ENCODE data around the gene CPA1. TPM values are rescaled to one million over a fixed set of nuclear protein-coding genes. Genes with fewer than 3 reads are reported as not detected.
"Not testable (repeated sequence)": the region's sequence is repeated elsewhere in the genome, so short reads cannot be mapped to it uniquely, and the experiment has no call there.

The CPA1 gene
- total RNA-seq, 2 experiments from 2014 or later = not detected

GRCh38 chr7:130369831-130370550 lies 10.3 kb upstream of the CPA1 start:
- POLR2A ChIA-PET = no interaction called here
- no peak for DNase-seq
- Mint-ChIP-seq H3K36me3 (ENCODE audit: low read depth) (peaks cover 3% of the 10 kb centered on the region), H3K27ac (peak overlapping the region; percentile 72), H3K4me3 (no peak overlapping the region), H3K27me3 (no peaks in the 10 kb centered on the region), H3K4me1 (peaks cover 27% of the 10 kb centered on the region), H3K9me3 (peaks cover 5% of the 10 kb centered on the region)
- CTCF ChIA-PET = interaction anchor here (2.2 kb wide), 1 partner anchor 12 kb away, joined by 5 read pairs; no protein-coding TSS in a partner anchor

GRCh38 chr7:130371046-130371445 lies 9.2 kb upstream of the CPA1 start:
- peaks cover 27% of the 10 kb centered on the region for H3K4me1 Mint-ChIP-seq
- POLR2A ChIA-PET = no interaction called here
- H3K27ac Mint-ChIP-seq = no peak overlapping the region
- no peaks in the 10 kb centered on the region for H3K27me3 Mint-ChIP-seq
- H3K36me3 Mint-ChIP-seq (ENCODE audit: low read depth) = peaks cover 3% of the 10 kb centered on the region
- no peak overlapping the region for H3K4me3 Mint-ChIP-seq
- DNase-seq = no peak
- CTCF ChIA-PET = interaction anchor here (0.6 to 2.2 kb wide), 4 partner anchors 8 to 407 kb away, joined by 3 to 5 read pairs (median 4); no protein-coding TSS in a partner anchor
- H3K9me3 Mint-ChIP-seq = peaks cover 5% of the 10 kb centered on the region

GRCh38 chr7:130372402-130373165 lies 7.7 kb upstream of the CPA1 start:
- DNase-seq = no peak
- no peaks in the 10 kb centered on the region for H3K36me3 Mint-ChIP-seq (ENCODE audit: low read depth)
- no peak overlapping the region for H3K27ac Mint-ChIP-seq
- peaks cover 20% of the 10 kb centered on the region for H3K4me1 Mint-ChIP-seq
- H3K4me3 Mint-ChIP-seq = no peak overlapping the region
- H3K27me3 Mint-ChIP-seq = no peaks in the 10 kb centered on the region
- peaks cover 6% of the 10 kb centered on the region for H3K9me3 Mint-ChIP-seq
- ChIA-PET POLR2A (no interaction called here), CTCF (no interaction called here)

GRCh38 chr7:130374507-130374906 lies 5.8 kb upstream of the CPA1 start:
- Mint-ChIP-seq H3K4me1 (peaks cover 4% of the 10 kb centered on the region), H3K36me3 (ENCODE audit: low read depth) (no peaks in the 10 kb centered on the region), H3K9me3 (peaks cover 6% of the 10 kb centered on the region), H3K27ac (no peak overlapping the region), H3K4me3 (no peak overlapping the region), H3K27me3 (no peaks in the 10 kb centered on the region)
- ChIA-PET POLR2A (no interaction called here), CTCF (no interaction called here)
- DNase-seq = no peak

- H3K4me3 Mint-ChIP-seq; H3K9me3 Mint-ChIP-seq; H3K4me1 Mint-ChIP-seq; H3K36me3 Mint-ChIP-seq (ENCODE audit: low read depth); CTCF ChIA-PET; POLR2A ChIA-PET; H3K27ac Mint-ChIP-seq; H3K27me3 Mint-ChIP-seq; DNase-seq: not testable (repeated sequence)
Observed at GRCh38 chr7:130376461-130376860, 3.8 kb upstream of the CPA1 start.

- no peak overlapping the region for H3K27ac Mint-ChIP-seq
- H3K4me3 Mint-ChIP-seq = no peak overlapping the region
- H3K36me3 Mint-ChIP-seq (ENCODE audit: low read depth) = no peaks in the 10 kb centered on the region
- ChIA-PET POLR2A (no interaction called here), CTCF (no interaction called here)
- no peaks in the 10 kb centered on the region for H3K4me1 Mint-ChIP-seq
- no peaks in the 10 kb centered on the region for H3K27me3 Mint-ChIP-seq
- peaks cover 6% of the 10 kb centered on the region for H3K9me3 Mint-ChIP-seq
- DNase-seq = no peak
Observed at GRCh38 chr7:130377178-130377577, 3.1 kb upstream of the CPA1 start.

GRCh38 chr7:130379019-130379418 lies 1.3 kb upstream of the CPA1 start:
- no peaks in the 10 kb centered on the region for H3K27me3 Mint-ChIP-seq
- POLR2A ChIA-PET = no interaction called here
- H3K27ac Mint-ChIP-seq = no peak overlapping the region
- no peak overlapping the region for H3K4me3 Mint-ChIP-seq
- H3K36me3 Mint-ChIP-seq (ENCODE audit: low read depth) = no peaks in the 10 kb centered on the region
- H3K4me1 Mint-ChIP-seq = no peaks in the 10 kb centered on the region
- CTCF ChIA-PET = interaction anchor here (0.6 kb wide), 1 partner anchor 106 kb away, joined by 3 read pairs; no protein-coding TSS in a partner anchor
- no peak for DNase-seq
- peaks cover 6% of the 10 kb centered on the region for H3K9me3 Mint-ChIP-seq

GRCh38 chr7:130379532-130379920 lies 768 bp upstream of the CPA1 start:
- Mint-ChIP-seq H3K9me3 (peaks cover 6% of the 10 kb centered on the region), H3K27ac (no peak overlapping the region), H3K4me3 (no peak overlapping the region), H3K27me3 (no peaks in the 10 kb centered on the region), H3K4me1 (no peaks in the 10 kb centered on the region), H3K36me3 (ENCODE audit: low read depth) (no peaks in the 10 kb centered on the region)
- POLR2A ChIA-PET = no interaction called here
- CTCF ChIA-PET = no interaction called here
- DNase-seq = no peak

GRCh38 chr7:130380861-130381455 lies 664 bp downstream of the CPA1 start:
- H3K9me3 Mint-ChIP-seq = peaks cover 6% of the 10 kb centered on the region
- ChIA-PET CTCF (no interaction called here), POLR2A (no interaction called here)
- no peaks in the 10 kb centered on the region for H3K27me3 Mint-ChIP-seq
- H3K27ac Mint-ChIP-seq = no peak overlapping the region
- no peaks in the 10 kb centered on the region for H3K36me3 Mint-ChIP-seq (ENCODE audit: low read depth)
- H3K4me1 Mint-ChIP-seq = no peaks in the 10 kb centered on the region
- no peak overlapping the region for H3K4me3 Mint-ChIP-seq
- no peak for DNase-seq

- Mint-ChIP-seq H3K9me3 (peaks cover under 1% of the 10 kb centered on the region), H3K36me3 (ENCODE audit: low read depth) (no peaks in the 10 kb centered on the region), H3K4me1 (no peaks in the 10 kb centered on the region), H3K27me3 (no peaks in the 10 kb centered on the region), H3K27ac (no peak overlapping the region), H3K4me3 (no peak overlapping the region)
- ChIA-PET POLR2A (no interaction called here), CTCF (no interaction called here)
- DNase-seq = no peak
Observed at GRCh38 chr7:130381468-130382312, 1.4 kb downstream of the CPA1 start.

- H3K9me3 Mint-ChIP-seq = no peaks in the 10 kb centered on the region
- POLR2A ChIA-PET = no interaction called here
- DNase-seq = no peak
- CTCF ChIA-PET = no interaction called here
- H3K27me3 Mint-ChIP-seq = no peaks in the 10 kb centered on the region
- H3K4me3 Mint-ChIP-seq = no peak overlapping the region
- H3K4me1 Mint-ChIP-seq = no peaks in the 10 kb centered on the region
- no peak overlapping the region for H3K27ac Mint-ChIP-seq
- H3K36me3 Mint-ChIP-seq (ENCODE audit: low read depth) = no peaks in the 10 kb centered on the region
Observed at GRCh38 chr7:130383187-130383980, 3.1 kb downstream of the CPA1 start.

- ChIA-PET CTCF (no interaction called here), POLR2A (no interaction called here)
- no peak overlapping the region for H3K4me3 Mint-ChIP-seq
- H3K27ac Mint-ChIP-seq = no peak overlapping the region
- DNase-seq = no peak
- no peaks in the 10 kb centered on the region for H3K27me3 Mint-ChIP-seq
- no peaks in the 10 kb centered on the region for H3K9me3 Mint-ChIP-seq
- no peaks in the 10 kb centered on the region for H3K36me3 Mint-ChIP-seq (ENCODE audit: low read depth)
- no peaks in the 10 kb centered on the region for H3K4me1 Mint-ChIP-seq
Observed at GRCh38 chr7:130384371-130384801, 4.1 kb downstream of the CPA1 start.
